ENCODE results near the gene SLC30A10. TPM values are rescaled to one million over a fixed set of nuclear protein-coding genes. Genes with fewer than 3 reads are reported as not detected.

The SLC30A10 gene
- total RNA-seq, 2 experiments from 2014 or later, result not detected

GRCh38 chr1:219961684-219962083, 33.3 kb upstream of the SLC30A10 start:
- H3K9me3 Mint-ChIP-seq, result no peaks in the 10 kb centered on the region
- no peak for ATAC-seq (ENCODE audit: poor library complexity)
- Histone ChIP-seq H3K27ac (ENCODE audit: low read depth in 1 of 2, low read length in 2 of 2) (no peak overlapping the region), H3K4me3 (ENCODE audit: low read length) (no peak overlapping the region), H3K9me3 (ENCODE audit: control insufficient read depth in 1 of 2, insufficient read depth in 1 of 2, low read length in 2 of 2) (no peaks in the 10 kb centered on the region), H3K4me1 (ENCODE audit: insufficient read depth, low read length) (no peaks in the 10 kb centered on the region), H3K27me3 (ENCODE audit: control insufficient read depth in 1 of 2, insufficient read depth in 2 of 2, low read length in 2 of 2) (no peaks in the 10 kb centered on the region), H3K36me3 (ENCODE audit: insufficient read depth, low read length) (no peaks in the 10 kb centered on the region)
- DNase-seq, result no peak
- POLR2A ChIA-PET, result no interaction called here
- no peaks in the 10 kb centered on the region for H3K4me1 Mint-ChIP-seq (ENCODE audit: low read depth)
- TF ChIP-seq CTCF (IDR thresholded peaks at IDR 0.05), result no peak
- no peaks in the 10 kb centered on the region for H3K36me3 Mint-ChIP-seq (ENCODE audit: low read depth)
- CTCF ChIA-PET, result no interaction called here
- no peak overlapping the region for H3K27ac Mint-ChIP-seq
- no peaks in the 10 kb centered on the region for H3K27me3 Mint-ChIP-seq
- H3K4me3 Mint-ChIP-seq, result no peak overlapping the region
- intact Hi-C loops (cut with DNase I, micrococcal nuclease), result no loop called here

- no peaks in the 10 kb centered on the region for H3K27me3 ChIP-seq (ENCODE audit: control insufficient read depth in 1 of 2, insufficient read depth in 2 of 2, low read length in 2 of 2)
- H3K4me3 ChIP-seq (ENCODE audit: low read length), result no peak overlapping the region
- no peak overlapping the region for H3K27ac ChIP-seq (ENCODE audit: low read depth in 1 of 2, low read length in 2 of 2)
- ATAC-seq (ENCODE audit: poor library complexity), result no peak
- no peaks in the 10 kb centered on the region for H3K9me3 ChIP-seq (ENCODE audit: control insufficient read depth in 1 of 2, insufficient read depth in 1 of 2, low read length in 2 of 2)
- ChIA-PET CTCF (no interaction called here), POLR2A (no interaction called here)
- DNase-seq, result no peak
- no peaks in the 10 kb centered on the region for H3K9me3 Mint-ChIP-seq
- H3K4me1 Mint-ChIP-seq (ENCODE audit: low read depth), result no peaks in the 10 kb centered on the region
- no peak for TF ChIP-seq CTCF (IDR thresholded peaks at IDR 0.05)
- no peaks in the 10 kb centered on the region for H3K36me3 Mint-ChIP-seq (ENCODE audit: low read depth)
- no peaks in the 10 kb centered on the region for H3K27me3 Mint-ChIP-seq
- no peak overlapping the region for H3K4me3 Mint-ChIP-seq
- no peak overlapping the region for H3K27ac Mint-ChIP-seq
- no peaks in the 10 kb centered on the region for H3K36me3 ChIP-seq (ENCODE audit: insufficient read depth, low read length)
- intact Hi-C loops (cut with DNase I, micrococcal nuclease), result no loop called here
- H3K4me1 ChIP-seq (ENCODE audit: insufficient read depth, low read length), result no peaks in the 10 kb centered on the region
Measured at GRCh38 chr1:219959540-219960203, 31.3 kb upstream of the SLC30A10 start.

- ATAC-seq (ENCODE audit: poor library complexity) (no peak), DNase-seq (no peak)
- Histone ChIP-seq H3K9me3 (ENCODE audit: control insufficient read depth in 1 of 2, insufficient read depth in 1 of 2, low read length in 2 of 2) (no peaks in the 10 kb centered on the region), H3K4me3 (ENCODE audit: low read length) (no peak overlapping the region), H3K27ac (ENCODE audit: low read depth in 1 of 2, low read length in 2 of 2) (no peak overlapping the region), H3K27me3 (ENCODE audit: control insufficient read depth in 1 of 2, insufficient read depth in 2 of 2, low read length in 2 of 2) (no peaks in the 10 kb centered on the region), H3K36me3 (ENCODE audit: insufficient read depth, low read length) (no peaks in the 10 kb centered on the region), H3K4me1 (ENCODE audit: insufficient read depth, low read length) (no peaks in the 10 kb centered on the region)
- ChIA-PET POLR2A (no interaction called here), CTCF (no interaction called here)
- no peaks in the 10 kb centered on the region for H3K36me3 Mint-ChIP-seq (ENCODE audit: low read depth)
- no peak overlapping the region for H3K4me3 Mint-ChIP-seq
- no peak overlapping the region for H3K27ac Mint-ChIP-seq
- no peaks in the 10 kb centered on the region for H3K9me3 Mint-ChIP-seq
- no peaks in the 10 kb centered on the region for H3K4me1 Mint-ChIP-seq (ENCODE audit: low read depth)
- no peak for TF ChIP-seq CTCF (IDR thresholded peaks at IDR 0.05)
- no peaks in the 10 kb centered on the region for H3K27me3 Mint-ChIP-seq
- intact Hi-C loops (cut with DNase I, micrococcal nuclease), result no loop called here
Measured at GRCh38 chr1:219958875-219959417, 30.6 kb upstream of the SLC30A10 start.

Measured in CD4-positive, alpha-beta T cell (primary cell).